Measurements from ENCODE around the gene SLC14A1. TPM values are rescaled to one million over a fixed set of nuclear protein-coding genes. Genes with fewer than 3 reads are reported as not detected.

SLC14A1 gene
- total and polyA plus RNA-seq, 2 donors (not counting 1 experiment from before 2014, with no cell fraction given) = 5.8 to 6.4 TPM

- Mint-ChIP-seq H3K27me3 (no peaks in the 10 kb centered on the region), H3K4me3 (no peak overlapping the region), H3K9me3 (ENCODE audit: insufficient read depth) (no peaks in the 10 kb centered on the region), H3K27ac (no peak overlapping the region), H3K4me1 (no peaks in the 10 kb centered on the region)
- H3K79me2 ChIP-seq (ENCODE audit: control insufficient read depth, insufficient read depth, low read length) = no peaks in the 10 kb centered on the region
- TF ChIP-seq, protein P1, sequence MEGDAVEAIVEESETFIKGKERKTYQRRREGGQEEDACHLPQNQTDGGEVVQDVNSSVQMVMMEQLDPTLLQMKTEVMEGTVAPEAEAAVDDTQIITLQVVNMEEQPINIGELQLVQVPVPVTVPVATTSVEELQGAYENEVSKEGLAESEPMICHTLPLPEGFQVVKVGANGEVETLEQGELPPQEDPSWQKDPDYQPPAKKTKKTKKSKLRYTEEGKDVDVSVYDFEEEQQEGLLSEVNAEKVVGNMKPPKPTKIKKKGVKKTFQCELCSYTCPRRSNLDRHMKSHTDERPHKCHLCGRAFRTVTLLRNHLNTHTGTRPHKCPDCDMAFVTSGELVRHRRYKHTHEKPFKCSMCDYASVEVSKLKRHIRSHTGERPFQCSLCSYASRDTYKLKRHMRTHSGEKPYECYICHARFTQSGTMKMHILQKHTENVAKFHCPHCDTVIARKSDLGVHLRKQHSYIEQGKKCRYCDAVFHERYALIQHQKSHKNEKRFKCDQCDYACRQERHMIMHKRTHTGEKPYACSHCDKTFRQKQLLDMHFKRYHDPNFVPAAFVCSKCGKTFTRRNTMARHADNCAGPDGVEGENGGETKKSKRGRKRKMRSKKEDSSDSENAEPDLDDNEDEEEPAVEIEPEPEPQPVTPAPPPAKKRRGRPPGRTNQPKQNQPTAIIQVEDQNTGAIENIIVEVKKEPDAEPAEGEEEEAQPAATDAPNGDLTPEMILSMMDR (IDR thresholded peaks at IDR 0.05) = no peak
- no peak for TF ChIP-seq EZH2 (IDR thresholded peaks at IDR 0.05; ENCODE audit: borderline replicate concordance, insufficient read depth, low read depth, low read length, poor library complexity, severe bottlenecking)
- intact Hi-C loops (cut with micrococcal nuclease) = no loop called here
- H3K36me3 ChIP-seq (replicated peaks in 1 of 2; ENCODE audit: control extremely low read depth in 1 of 2, control insufficient read depth in 1 of 2, extremely low read depth in 1 of 2, insufficient read depth in 2 of 2, low read length in 1 of 2) = no peaks in the 10 kb centered on the region
- H4K20me1 ChIP-seq (ENCODE audit: control insufficient read depth, insufficient read depth, low read length, poor library complexity, severe bottlenecking) = no peaks in the 10 kb centered on the region
- no CpG with 5 or more reads among the region's 6 CpGs for WGBS (ENCODE audit: insufficient coverage)
- H3K4me3 ChIP-seq (ENCODE audit: control extremely low read depth in 1 of 5, extremely low read depth in 1 of 5, insufficient read depth in 1 of 5, low read depth in 2 of 5, low read length in 4 of 5) = no peak overlapping the region
- no peaks in the 10 kb centered on the region for H3K9me3 ChIP-seq (ENCODE audit: control extremely low read depth in 1 of 3, control insufficient read depth in 2 of 3, insufficient read depth in 1 of 3, low read length in 2 of 3)
- no peak overlapping the region for H3K27ac ChIP-seq (ENCODE audit: low read length in 2 of 2)
- H3K4me2 ChIP-seq (replicated peaks; ENCODE audit: low read depth, low read length, poor library complexity, severe bottlenecking) = no peak overlapping the region
- ATAC-seq (ENCODE audit: low read depth) = no peak
- DNase-seq = no peak
- H3K9ac ChIP-seq (ENCODE audit: low read length) = no peak overlapping the region
- no peaks in the 10 kb centered on the region for H3K27me3 ChIP-seq (replicated peaks in 1 of 4; ENCODE audit: control extremely low read depth in 1 of 4, control insufficient read depth in 3 of 4, insufficient read depth in 4 of 4, low read length in 3 of 4)
- CTCF ChIA-PET = interaction anchor here (22.4 kb wide), 1 partner anchor 15 kb away, joined by 317 read pairs; no protein-coding TSS in a partner anchor
- H2AFZ ChIP-seq (ENCODE audit: insufficient read depth, low read depth, low read length, poor library complexity, severe bottlenecking) = no peak overlapping the region
- POLR2A ChIA-PET = no interaction called here
- no peaks in the 10 kb centered on the region for H3K4me1 ChIP-seq (ENCODE audit: control insufficient read depth in 2 of 2, insufficient read depth in 2 of 2, low read length in 2 of 2)
These were observed 43.8 kb upstream of the SLC14A1 start for GRCh38 chr18:45680066-45680690.

- Mint-ChIP-seq H3K27ac (no peak overlapping the region), H3K9me3 (ENCODE audit: insufficient read depth) (no peaks in the 10 kb centered on the region), H3K4me3 (no peak overlapping the region), H3K4me1 (peaks cover 14% of the 10 kb centered on the region), H3K27me3 (no peaks in the 10 kb centered on the region)
- intact Hi-C loops (cut with micrococcal nuclease) = no loop called here
- TF ChIP-seq EZH2 (IDR thresholded peaks at IDR 0.05; ENCODE audit: borderline replicate concordance, insufficient read depth, low read depth, low read length, poor library complexity, severe bottlenecking) = no peak
- TF ChIP-seq, protein P1 (IDR thresholded peaks at IDR 0.05) = no peak
- Histone ChIP-seq H3K36me3 (replicated peaks in 1 of 2; ENCODE audit: control extremely low read depth in 1 of 2, control insufficient read depth in 1 of 2, extremely low read depth in 1 of 2, insufficient read depth in 2 of 2, low read length in 1 of 2) (no peaks in the 10 kb centered on the region), H3K4me3 (ENCODE audit: control extremely low read depth in 1 of 5, extremely low read depth in 1 of 5, insufficient read depth in 1 of 5, low read depth in 2 of 5, low read length in 4 of 5) (no peak overlapping the region), H3K9ac (ENCODE audit: low read length) (no peak overlapping the region), H3K4me1 (ENCODE audit: control insufficient read depth in 2 of 2, insufficient read depth in 2 of 2, low read length in 2 of 2) (peaks cover 11 to 16% of the 10 kb centered on the region in 2 donors), H4K20me1 (ENCODE audit: control insufficient read depth, insufficient read depth, low read length, poor library complexity, severe bottlenecking) (no peaks in the 10 kb centered on the region), H3K27ac (ENCODE audit: low read length in 2 of 2) (no peak overlapping the region), H3K4me2 (replicated peaks; ENCODE audit: low read depth, low read length, poor library complexity, severe bottlenecking) (no peak overlapping the region), H3K79me2 (ENCODE audit: control insufficient read depth, insufficient read depth, low read length) (no peaks in the 10 kb centered on the region), H2AFZ (ENCODE audit: insufficient read depth, low read depth, low read length, poor library complexity, severe bottlenecking) (no peak overlapping the region), H3K27me3 (replicated peaks in 1 of 4; ENCODE audit: control extremely low read depth in 1 of 4, control insufficient read depth in 3 of 4, insufficient read depth in 4 of 4, low read length in 3 of 4) (no peaks in the 10 kb centered on the region), H3K9me3 (ENCODE audit: control extremely low read depth in 1 of 3, control insufficient read depth in 2 of 3, insufficient read depth in 1 of 3, low read length in 2 of 3) (no peaks in the 10 kb centered on the region)
- ATAC-seq (ENCODE audit: low read depth) (no peak), DNase-seq (no peak)
- CTCF ChIA-PET = interaction anchor here (0.7 to 22.4 kb wide), 3 partner anchors 8 to 229 kb away, joined by 3 to 317 read pairs (median 5); no protein-coding TSS in a partner anchor
- POLR2A ChIA-PET = no interaction called here
- 97% methylated on average over 8 of the region's 8 CpGs for WGBS (ENCODE audit: insufficient coverage)
These were observed 41.8 kb upstream of the SLC14A1 start for GRCh38 chr18:45682181-45682580.
